ENCODE measurements around the gene VPS37B.

- TF ChIP-seq POLR2A (IDR thresholded peaks at IDR 0.05): no peak
- TF ChIP-seq CTCF (IDR thresholded peaks at IDR 0.05): no peak
Observed at GRCh38 chr12:122909442-122910288, 13.7 kb upstream of the VPS37B start.
